ENCODE results near the gene PIK3C2G. TPM values are rescaled to one million over a fixed set of nuclear protein-coding genes. Genes with fewer than 3 reads are reported as not detected.

The PIK3C2G gene
- polyA plus RNA-seq, 3 donors: not detected

GRCh38 chr12:18361433-18361832 is 100.1 kb downstream of the PIK3C2G start:
- no peaks in the 10 kb centered on the region for H3K9me3 ChIP-seq (replicated peaks in 1 of 2; ENCODE audit: control insufficient read depth in 1 of 2, insufficient read depth in 1 of 2, low read length in 2 of 2)
- no peaks in the 10 kb centered on the region for H3K36me3 Mint-ChIP-seq
- H3K9ac ChIP-seq (ENCODE audit: insufficient read depth, low read length, poor library complexity, severe bottlenecking): no peak overlapping the region
- peaks cover 0 to 1% (median 0%) of the 10 kb centered on the region in 3 donors for H3K27me3 Mint-ChIP-seq (ENCODE audit: low read depth in 3 of 3)
- no peak for DNase-seq
- H4K20me1 ChIP-seq (ENCODE audit: insufficient read depth, low read length): no peaks in the 10 kb centered on the region
- H3K4me3 ChIP-seq (replicated peaks in 1 of 3; ENCODE audit: low read depth in 2 of 3, low read length in 3 of 3): no peak overlapping the region
- H2AFZ ChIP-seq (ENCODE audit: insufficient read depth, low read depth, low read length, poor library complexity, severe bottlenecking): no peak overlapping the region
- no peak for TF ChIP-seq CTCF (IDR thresholded peaks at IDR 0.05)
- no peaks in the 10 kb centered on the region for H3K27me3 ChIP-seq (ENCODE audit: control insufficient read depth in 2 of 2, insufficient read depth in 2 of 2, low read length in 2 of 2)
- intact Hi-C loops (cut with micrococcal nuclease): no loop called here
- no peak overlapping the region for H3K4me2 ChIP-seq (replicated peaks; ENCODE audit: extremely low read depth, low read length, poor library complexity, severe bottlenecking)
- no peaks in the 10 kb centered on the region for H3K4me1 ChIP-seq (ENCODE audit: control insufficient read depth in 1 of 2, insufficient read depth in 2 of 2, low read length in 2 of 2)
- no peaks in the 10 kb centered on the region for H3K4me1 Mint-ChIP-seq
- peaks cover 4 to 17% (median 8%) of the 10 kb centered on the region in 7 donors for H3K9me3 Mint-ChIP-seq
- H3K27ac Mint-ChIP-seq: no peak overlapping the region
- H3K79me2 ChIP-seq (ENCODE audit: insufficient read depth, low read length): no peaks in the 10 kb centered on the region
- H3K4me3 Mint-ChIP-seq: no peak overlapping the region
- no peaks in the 10 kb centered on the region for H3K36me3 ChIP-seq (replicated peaks in 1 of 2; ENCODE audit: control insufficient read depth in 1 of 2, insufficient read depth in 2 of 2, low read length in 2 of 2)
- no peak overlapping the region for H3K27ac ChIP-seq (ENCODE audit: low read depth in 1 of 2, low read length in 2 of 2)

GRCh38 chr12:18363321-18363720 is 102.0 kb downstream of the PIK3C2G start:
- Histone ChIP-seq H3K4me1 (ENCODE audit: control insufficient read depth in 1 of 2, insufficient read depth in 2 of 2, low read length in 2 of 2) (no peaks in the 10 kb centered on the region), H3K4me2 (replicated peaks; ENCODE audit: extremely low read depth, low read length, poor library complexity, severe bottlenecking) (no peak overlapping the region), H3K79me2 (ENCODE audit: insufficient read depth, low read length) (no peaks in the 10 kb centered on the region), H3K9ac (ENCODE audit: insufficient read depth, low read length, poor library complexity, severe bottlenecking) (no peak overlapping the region), H3K4me3 (replicated peaks in 1 of 3; ENCODE audit: low read depth in 2 of 3, low read length in 3 of 3) (no peak overlapping the region), H3K36me3 (replicated peaks in 1 of 2; ENCODE audit: control insufficient read depth in 1 of 2, insufficient read depth in 2 of 2, low read length in 2 of 2) (no peaks in the 10 kb centered on the region), H4K20me1 (ENCODE audit: insufficient read depth, low read length) (no peaks in the 10 kb centered on the region), H3K9me3 (replicated peaks in 1 of 2; ENCODE audit: control insufficient read depth in 1 of 2, insufficient read depth in 1 of 2, low read length in 2 of 2) (peaks cover 0 to 6% of the 10 kb centered on the region in 2 donors), H3K27ac (ENCODE audit: low read depth in 1 of 2, low read length in 2 of 2) (no peak overlapping the region), H3K27me3 (ENCODE audit: control insufficient read depth in 2 of 2, insufficient read depth in 2 of 2, low read length in 2 of 2) (no peaks in the 10 kb centered on the region), H2AFZ (ENCODE audit: insufficient read depth, low read depth, low read length, poor library complexity, severe bottlenecking) (no peak overlapping the region)
- peaks cover 0 to 1% (median 0%) of the 10 kb centered on the region in 3 donors for H3K27me3 Mint-ChIP-seq (ENCODE audit: low read depth in 3 of 3)
- H3K4me1 Mint-ChIP-seq: no peaks in the 10 kb centered on the region
- H3K27ac Mint-ChIP-seq: no peak overlapping the region
- no peak overlapping the region for H3K4me3 Mint-ChIP-seq
- H3K9me3 Mint-ChIP-seq: peaks cover 2 to 17% (median 12%) of the 10 kb centered on the region in 7 donors
- TF ChIP-seq CTCF (IDR thresholded peaks at IDR 0.05): no peak
- no CpG with 5 or more reads among the region's 2 CpGs for WGBS (ENCODE audit: insufficient coverage)
- no peak for DNase-seq
- intact Hi-C loops (cut with micrococcal nuclease): no loop called here
- H3K36me3 Mint-ChIP-seq: no peaks in the 10 kb centered on the region

All from CD14-positive monocyte (primary cell).